Transverse colon (tissue), 3 donors: ENCODE measurements around the gene CCDC91.

Experiments used
- CTCF ChIP-seq, 5 experiments: fragments of 200-600 bp in 3 of 5; fragments of 450-650 bp in 2 of 5; sonication (generic) in 3 of 5; IDR thresholded peaks; 1 replicate in 2 of 5; 2 replicates in 3 of 5; pipeline ENCODE4 v1.5.1; 2016 to 2017; ENCODE audit warnings: antibody characterized with exemption in 5 of 5, inconsistent platforms in 3 of 5, mild to moderate bottlenecking in 2 of 5, moderate library complexity in 1 of 5
- POLR2A ChIP-seq: fragments of 450-650 bp; IDR thresholded peaks from one replicate; pipeline ENCODE4 v1.6.1; 2016; ENCODE audit warnings: antibody characterized with exemption, mild to moderate bottlenecking, moderate library complexity

DNA sequence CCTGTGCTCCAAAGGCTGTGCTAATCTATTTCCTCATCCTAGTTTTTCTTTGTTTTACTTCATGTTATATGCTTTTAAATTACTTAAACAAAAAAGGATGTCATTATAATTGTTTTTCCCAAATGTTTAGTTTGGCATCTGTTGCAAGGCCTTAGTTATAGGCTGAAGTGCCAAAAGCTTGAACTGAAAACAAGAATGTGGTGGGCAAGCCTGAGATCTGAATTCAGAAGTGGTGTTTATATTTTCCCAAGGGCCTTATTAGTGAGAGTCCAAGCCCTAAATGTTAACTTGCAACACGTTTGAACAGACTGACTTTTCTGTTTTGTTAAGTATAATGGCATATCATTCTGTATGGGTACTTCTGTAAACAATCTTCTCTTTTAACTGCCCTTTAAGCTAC, 326.8 kb downstream of the CCDC91 start:
- TF ChIP-seq CTCF (IDR thresholded peaks at IDR 0.05) (no peak), POLR2A (no peak)
